ENCODE data around the gene NDFIP1. TPM values are rescaled to one million over a fixed set of nuclear protein-coding genes. Genes with fewer than 3 reads are reported as not detected.

NDFIP1 gene
- total RNA-seq, 1 experiment from 2014 or later: 49.3 TPM

GRCh38 chr5:142134331-142135010 is 25.9 kb downstream of the NDFIP1 start:
- POLR2A ChIA-PET (ENCODE audit: low non-redundant PET): no interaction called here
- Histone ChIP-seq H3K27me3 (replicated peaks; ENCODE audit: insufficient read depth, low read depth, low read length, poor library complexity) (no peaks in the 10 kb centered on the region), H3K36me3 (ENCODE audit: insufficient read depth, low read length, poor library complexity, severe bottlenecking) (peaks cover 12% of the 10 kb centered on the region), H3K27ac (ENCODE audit: low read depth, low read length, poor library complexity, severe bottlenecking) (no peak overlapping the region), H3K4me1 (ENCODE audit: insufficient read depth, low read length, poor library complexity, severe bottlenecking) (no peaks in the 10 kb centered on the region), H3K4me3 (ENCODE audit: low read depth, low read length, poor library complexity, severe bottlenecking) (no peak overlapping the region), H3K9me3 (ENCODE audit: low read depth, low read length, poor library complexity, severe bottlenecking) (no peaks in the 10 kb centered on the region)
- CTCF ChIA-PET: no interaction called here
- TF ChIP-seq CTCF (conservative IDR thresholded peaks at IDR 0.05; ENCODE audit: low read depth, low read length) (no peak), EZH2 (IDR thresholded peaks at IDR 0.05; ENCODE audit: borderline replicate concordance, low read depth, low read length, poor library complexity, severe bottlenecking) (no peak)
- intact Hi-C loops (cut with micrococcal nuclease; ENCODE audit: unreplicated experiment): no loop called here
- DNase-seq (ENCODE audit: low spot score): no peak
- BruUV-seq (replicated peaks): no TSS peak

GRCh38 chr5:142141463-142141862 is 32.9 kb downstream of the NDFIP1 start:
- no TSS peak for BruUV-seq (replicated peaks)
- H3K27me3 ChIP-seq (replicated peaks; ENCODE audit: insufficient read depth, low read depth, low read length, poor library complexity): no peaks in the 10 kb centered on the region
- H3K27ac ChIP-seq (ENCODE audit: low read depth, low read length, poor library complexity, severe bottlenecking): no peak overlapping the region
- peak; percentile 28 for DNase-seq (ENCODE audit: low spot score)
- H3K36me3 ChIP-seq (ENCODE audit: insufficient read depth, low read length, poor library complexity, severe bottlenecking): peaks cover 19% of the 10 kb centered on the region
- no peaks in the 10 kb centered on the region for H3K4me1 ChIP-seq (ENCODE audit: insufficient read depth, low read length, poor library complexity, severe bottlenecking)
- TF ChIP-seq CTCF (conservative IDR thresholded peaks at IDR 0.05; ENCODE audit: low read depth, low read length) (peak; percentile 51), EZH2 (IDR thresholded peaks at IDR 0.05; ENCODE audit: borderline replicate concordance, low read depth, low read length, poor library complexity, severe bottlenecking) (no peak)
- ChIA-PET POLR2A (ENCODE audit: low non-redundant PET) (no interaction called here), CTCF (no interaction called here)
- H3K4me3 ChIP-seq (ENCODE audit: low read depth, low read length, poor library complexity, severe bottlenecking): no peak overlapping the region
- no peaks in the 10 kb centered on the region for H3K9me3 ChIP-seq (ENCODE audit: low read depth, low read length, poor library complexity, severe bottlenecking)
- intact Hi-C loops (cut with micrococcal nuclease; ENCODE audit: unreplicated experiment): loop anchor here (5.0 to 10.0 kb wide), 3 partner anchors 129 to 474 kb away; partner anchors contain the start of gene GNPDA1

GRCh38 chr5:142143878-142144277 is 35.3 kb downstream of the NDFIP1 start:
- Histone ChIP-seq H3K27me3 (replicated peaks; ENCODE audit: insufficient read depth, low read depth, low read length, poor library complexity) (no peaks in the 10 kb centered on the region), H3K4me3 (ENCODE audit: low read depth, low read length, poor library complexity, severe bottlenecking) (no peak overlapping the region), H3K27ac (ENCODE audit: low read depth, low read length, poor library complexity, severe bottlenecking) (no peak overlapping the region), H3K36me3 (ENCODE audit: insufficient read depth, low read length, poor library complexity, severe bottlenecking) (peaks cover 32% of the 10 kb centered on the region), H3K4me1 (ENCODE audit: insufficient read depth, low read length, poor library complexity, severe bottlenecking) (no peaks in the 10 kb centered on the region), H3K9me3 (ENCODE audit: low read depth, low read length, poor library complexity, severe bottlenecking) (no peaks in the 10 kb centered on the region)
- BruUV-seq (replicated peaks): no TSS peak
- intact Hi-C loops (cut with micrococcal nuclease; ENCODE audit: unreplicated experiment): loop anchor here (1.0 to 10.0 kb wide), 5 partner anchors 132 to 477 kb away; partner anchors contain the start of gene GNPDA1
- peak; percentile 63; the same call in 1 of the 2 replicates for TF ChIP-seq CTCF (conservative IDR thresholded peaks at IDR 0.05; ENCODE audit: low read depth, low read length)
- TF ChIP-seq EZH2 (IDR thresholded peaks at IDR 0.05; ENCODE audit: borderline replicate concordance, low read depth, low read length, poor library complexity, severe bottlenecking): no peak
- CTCF ChIA-PET: interaction anchor here (0.7 to 1.6 kb wide), 5 partner anchors 128 to 552 kb away, joined by 3 to 7 read pairs (median 5); no protein-coding TSS in a partner anchor
- peak; percentile 63 for DNase-seq (ENCODE audit: low spot score)
- POLR2A ChIA-PET (ENCODE audit: low non-redundant PET): no interaction called here
